ENCODE data around the gene RCSD1. TPM values are rescaled to one million over a fixed set of nuclear protein-coding genes. Genes with fewer than 3 reads are reported as not detected.
A peak's percentile ranks its signal among the peaks of the same experiment; 100 is the strongest.

Gene RCSD1
- total and polyA plus RNA-seq, 11 donors: 14.1 to 51.5 (median 29.6) TPM

DNA sequence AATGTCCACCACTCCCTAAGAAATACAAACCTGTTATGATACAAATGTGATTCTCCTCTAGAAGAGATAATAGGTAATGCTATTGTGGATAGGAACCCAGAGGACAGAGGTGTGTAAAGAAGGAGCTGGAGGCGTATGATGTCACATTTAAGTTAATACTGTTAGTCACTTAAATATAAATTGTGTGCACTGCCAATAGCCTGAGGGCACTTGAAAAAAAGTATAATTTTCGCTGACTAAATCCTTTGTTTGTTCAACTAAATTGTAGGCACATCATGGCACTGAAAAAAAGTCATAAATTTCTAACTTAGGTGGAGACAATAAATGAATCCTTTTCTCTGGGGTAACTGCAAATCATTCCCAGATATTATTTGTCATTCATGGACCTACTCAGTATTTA lies 4.4 kb downstream of the RCSD1 start:
- intact Hi-C loops (cut with DNase I): loop anchor here in 6 of 10 donors (2.0 to 10.0 kb wide), 4 partner anchors 16 to 53 kb away; no protein-coding TSS in a partner anchor
- DNase-seq (no peak), ATAC-seq (no peak)
- Histone ChIP-seq H3K27me3 (no peaks in the 10 kb centered on the region), H3K9me3 (no peaks in the 10 kb centered on the region), H3K27ac (peak overlapping the region in 11 of 12 donors; percentile 9 to 99 (median 82)), H3K4me3 (no peak overlapping the region), H3K4me1 (peaks cover 9 to 87% (median 70%) of the 10 kb centered on the region in 12 donors), H3K36me3 (peaks cover 0 to 33% (median 0%) of the 10 kb centered on the region in 9 donors)
- TF ChIP-seq POLR2A (IDR thresholded peaks at IDR 0.05): no peak
- TF ChIP-seq, protein P1, sequence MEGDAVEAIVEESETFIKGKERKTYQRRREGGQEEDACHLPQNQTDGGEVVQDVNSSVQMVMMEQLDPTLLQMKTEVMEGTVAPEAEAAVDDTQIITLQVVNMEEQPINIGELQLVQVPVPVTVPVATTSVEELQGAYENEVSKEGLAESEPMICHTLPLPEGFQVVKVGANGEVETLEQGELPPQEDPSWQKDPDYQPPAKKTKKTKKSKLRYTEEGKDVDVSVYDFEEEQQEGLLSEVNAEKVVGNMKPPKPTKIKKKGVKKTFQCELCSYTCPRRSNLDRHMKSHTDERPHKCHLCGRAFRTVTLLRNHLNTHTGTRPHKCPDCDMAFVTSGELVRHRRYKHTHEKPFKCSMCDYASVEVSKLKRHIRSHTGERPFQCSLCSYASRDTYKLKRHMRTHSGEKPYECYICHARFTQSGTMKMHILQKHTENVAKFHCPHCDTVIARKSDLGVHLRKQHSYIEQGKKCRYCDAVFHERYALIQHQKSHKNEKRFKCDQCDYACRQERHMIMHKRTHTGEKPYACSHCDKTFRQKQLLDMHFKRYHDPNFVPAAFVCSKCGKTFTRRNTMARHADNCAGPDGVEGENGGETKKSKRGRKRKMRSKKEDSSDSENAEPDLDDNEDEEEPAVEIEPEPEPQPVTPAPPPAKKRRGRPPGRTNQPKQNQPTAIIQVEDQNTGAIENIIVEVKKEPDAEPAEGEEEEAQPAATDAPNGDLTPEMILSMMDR (IDR thresholded peaks at IDR 0.05): no peak
- 82 to 91% (median 86%) methylated on average over 2 of the region's 2 CpGs for WGBS, 4 donors

DNA sequence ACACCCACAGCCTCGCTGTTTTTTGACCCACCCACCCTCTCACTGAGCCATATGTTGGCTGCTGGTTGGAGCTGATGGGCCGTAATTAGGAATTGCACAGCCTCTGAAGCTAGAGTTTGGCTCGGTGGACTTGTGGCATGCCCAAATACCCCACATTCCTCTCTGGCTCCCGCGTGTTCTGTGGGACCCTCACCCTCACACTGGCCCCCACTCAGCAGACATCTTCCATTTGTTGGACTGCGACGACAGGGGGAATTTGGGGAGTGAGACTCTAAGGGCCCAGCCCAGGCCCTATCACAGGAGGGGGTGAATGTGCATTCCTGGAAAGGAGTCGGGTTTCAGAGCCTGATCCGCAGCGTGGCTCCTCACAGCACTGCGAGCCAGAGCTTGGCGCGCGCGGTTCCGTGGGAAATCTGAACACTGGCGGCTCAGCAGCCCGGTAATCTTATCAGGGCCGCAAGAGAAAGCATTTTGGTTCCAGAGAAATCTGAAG lies 5.2 kb downstream of the RCSD1 start:
- ATAC-seq: peak; percentile 47 to 80 (median 74)

DNA sequence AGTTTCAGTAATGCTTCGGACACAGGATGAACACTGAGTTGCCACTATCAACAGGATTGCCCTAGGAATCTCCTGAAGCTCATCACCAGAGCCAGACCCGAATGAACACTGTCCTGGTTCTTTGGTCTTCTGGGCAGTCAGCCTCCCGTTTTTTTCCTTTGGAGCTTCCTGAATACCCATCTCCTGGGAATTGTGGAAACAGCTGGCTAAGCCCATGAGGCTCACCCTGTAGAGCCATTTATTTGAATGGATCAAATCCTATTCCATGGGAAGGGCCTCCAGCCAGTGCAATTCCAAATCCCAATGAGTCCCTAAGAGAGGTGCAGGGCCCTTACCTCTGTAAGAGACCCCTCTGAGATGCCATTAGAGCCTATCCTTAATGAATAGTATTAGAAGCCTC lies 5.9 kb downstream of the RCSD1 start:
- TF ChIP-seq POLR2A (IDR thresholded peaks at IDR 0.05): no peak
- TF ChIP-seq, protein P1 (IDR thresholded peaks at IDR 0.05): no peak
- Histone ChIP-seq H3K4me3 (peak overlapping the region in 7 of 12 donors; percentile 3 to 31 (median 25)), H3K4me1 (peaks cover 9 to 94% (median 65%) of the 10 kb centered on the region in 12 donors), H3K36me3 (peaks cover 0 to 48% (median 14%) of the 10 kb centered on the region in 9 donors), H3K27me3 (no peaks in the 10 kb centered on the region), H3K9me3 (no peaks in the 10 kb centered on the region), H3K27ac (peak overlapping the region in 11 of 12 donors; percentile 15 to 99 (median 80))
- ATAC-seq: no peak
- DNase-seq: peak in 1 of 5 donors; percentile 5
- 23 to 35% (median 27%) methylated on average over 3 of the region's 3 CpGs for WGBS, 4 donors
- intact Hi-C loops (cut with DNase I): loop anchor here in 4 of 10 donors (2.0 to 10.0 kb wide), 2 partner anchors 15 to 49 kb away; no protein-coding TSS in a partner anchor

More for the DNA sequence above, 5.2 kb downstream of the RCSD1 start:
- WGBS, 4 donors: 6 to 23% (median 13%) methylated on average over 12 to 19 of the region's 19 CpGs
- Histone ChIP-seq H3K27me3 (no peaks in the 10 kb centered on the region), H3K4me1 (peaks cover 9 to 87% (median 66%) of the 10 kb centered on the region in 12 donors), H3K9me3 (no peaks in the 10 kb centered on the region), H3K36me3 (peaks cover 0 to 40% (median 6%) of the 10 kb centered on the region in 9 donors), H3K27ac (peak overlapping the region; percentile 15 to 99 (median 78)), H3K4me3 (peak overlapping the region in 8 of 12 donors; percentile 3 to 31 (median 24))
- TF ChIP-seq, protein P1 (IDR thresholded peaks at IDR 0.05): no peak
- peak in 1 of 2 donors; percentile 13 for TF ChIP-seq POLR2A (IDR thresholded peaks at IDR 0.05)
- intact Hi-C loops (cut with DNase I): loop anchor here in 4 of 10 donors (2.0 to 10.0 kb wide), 2 partner anchors 16 to 50 kb away; no protein-coding TSS in a partner anchor
- DNase-seq: peak; percentile 64 to 81 (median 68)

DNA sequence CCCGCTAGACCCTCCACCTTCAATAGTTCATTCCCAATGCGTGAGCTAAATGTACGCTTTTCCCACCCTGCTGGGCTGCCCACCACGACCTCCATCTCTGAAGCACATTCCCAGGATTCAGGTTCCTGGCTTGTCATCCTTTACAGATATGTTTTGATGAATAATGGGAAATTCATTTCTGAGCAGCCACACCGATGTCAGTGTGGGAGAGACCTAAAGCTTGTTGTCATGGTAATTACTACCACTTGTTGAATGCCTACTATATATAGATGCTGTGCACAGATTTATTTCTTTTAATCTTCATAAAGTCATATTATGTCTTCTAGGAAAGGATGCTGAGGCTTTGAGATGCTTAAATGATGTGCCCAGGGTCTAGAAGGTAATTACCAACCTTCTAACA lies 8.0 kb downstream of the RCSD1 start:
- no peaks in the 10 kb centered on the region for H3K27me3 ChIP-seq
- no peak for TF ChIP-seq POLR2A (IDR thresholded peaks at IDR 0.05)
- ATAC-seq (no peak), DNase-seq (no peak)
- no peak overlapping the region for H3K4me3 ChIP-seq
- H3K9me3 ChIP-seq: no peaks in the 10 kb centered on the region
- peaks cover 0 to 69% (median 23%) of the 10 kb centered on the region in 9 donors for H3K36me3 ChIP-seq
- 63 to 76% (median 73%) methylated on average over 5 of the region's 5 CpGs for WGBS, 4 donors
- peak overlapping the region in 2 of 12 donors; percentile 1 to 34 for H3K27ac ChIP-seq
- peaks cover 7 to 94% (median 46%) of the 10 kb centered on the region in 12 donors for H3K4me1 ChIP-seq
- intact Hi-C loops (cut with DNase I): loop anchor here in 3 of 10 donors (10.0 kb wide), 1 partner anchor 47 kb away; no protein-coding TSS in a partner anchor
